Sigmoid colon (tissue), 7 donors: Measurements from ENCODE around the gene PLAAT4. TPM values are rescaled to one million over a fixed set of nuclear protein-coding genes. Genes with fewer than 3 reads are reported as not detected.
"Not testable (repeated sequence)": the region's sequence is repeated elsewhere in the genome, so short reads cannot be mapped to it uniquely, and the experiment has no call there.

Source experiments
- DNase-seq: peaks from one replicate; pipeline ENCODE4 v3.0.0-alpha.2; 2019
- H3K27ac ChIP-seq, 4 donors: fragments of 200-600 bp; sonication (generic); one replicate each; pipeline ENCODE4 v1.5.1; 2016 to 2019; ENCODE audit warnings: mild to moderate bottlenecking in 1 of 4
- H3K27me3 ChIP-seq, 3 donors: fragments of 200-600 bp; sonication (generic); one replicate each; pipeline ENCODE4 v1.5.1; 2019; ENCODE audit warnings: mild to moderate bottlenecking in 1 of 3
- H3K36me3 ChIP-seq, 4 donors: fragments of 200-600 bp; sonication (generic); one replicate each; pipeline ENCODE4 v1.5.1; 2016 to 2019
- H3K4me1 ChIP-seq, 4 donors: fragments of 200-600 bp; sonication (generic); one replicate each; pipeline ENCODE4 v1.5.1; 2017 to 2019
- H3K4me3 ChIP-seq, 4 donors: fragments of 200-600 bp; sonication (generic); one replicate each; pipeline ENCODE4 v1.5.1; 2017 to 2019; ENCODE audit warnings: mild to moderate bottlenecking in 2 of 4, moderate library complexity in 1 of 4
- H3K9me3 ChIP-seq, 4 donors: fragments of 200-600 bp in 3 of 4; sonication (generic) in 3 of 4; one replicate each; pipeline versions ENCODE4 v1.5.1 to v1.6.1; 2013 to 2019
- EP300 ChIP-seq, 4 donors: sonication (generic); formaldehyde crosslinking; IDR thresholded peaks; one replicate each; pipeline ENCODE4 v1.6.1; 2017; ENCODE audit warnings: antibody characterized with exemption in 4 of 4
- POLR2A ChIP-seq, 2 donors: fragments of 450-650 bp; IDR thresholded peaks; one replicate each; pipeline ENCODE4 v1.6.1; 2016; ENCODE audit warnings: antibody characterized with exemption in 2 of 2, mild to moderate bottlenecking in 2 of 2, moderate library complexity in 2 of 2
- POLR2AphosphoS5 ChIP-seq, 4 donors: sonication (generic); formaldehyde crosslinking; IDR thresholded peaks; one replicate each; pipeline ENCODE4 v1.6.1; 2017; ENCODE audit warnings: antibody characterized with exemption in 4 of 4
- WGBS, 2 donors: extraction: QIAGEN DNeasy Blood & Tissue Kit; methylation state at CpG; one replicate each; pipeline ENCODE4 v1.1.7; 2013; 5-methylcytosine and 5-hydroxymethylcytosine counted together
- intact Hi-C: fragments of 100-400 bp; cut with DNase I; formaldehyde crosslinking; loops from one replicate; pipeline ENCODE4 v1.15.1; 2023
- polyA plus RNA-seq, 3 donors: library from polyadenylated mRNA; stranded (reverse); fragments of 200-250 nt; gene quantifications; one replicate each; pipeline ENCODE4 v1.2.3, GENCODE V29; 2013
- total RNA-seq, 4 donors: library from RNA; depleted of rRNA; stranded (reverse); fragments of >200 nt; gene quantifications; one replicate each; pipeline ENCODE4 v1.1.0, GENCODE V29; 2016
- TF ChIP-seq, protein P1 (sequence below), 4 experiments: fragments of 450-650 bp in 3 of 4; fragments of 200-600 bp in 1 of 4; IDR thresholded peaks; one replicate each; pipeline ENCODE4 v1.5.1; 2016 to 2019; ENCODE audit warnings: antibody characterized with exemption in 4 of 4, mild to moderate bottlenecking in 3 of 4, moderate library complexity in 2 of 4
- donor health status: healthy with polysubstance abuse.
- donor health status: Bipolar disorder and iron deficiency.
- donor health status: healthy.

PLAAT4 gene
- total and polyA plus RNA-seq, 7 donors: 36.7 to 262 (median 49.9) TPM

GRCh38 chr11:63521896-63522295 is 14.7 kb upstream of the PLAAT4 start:
- TF ChIP-seq, protein P1, sequence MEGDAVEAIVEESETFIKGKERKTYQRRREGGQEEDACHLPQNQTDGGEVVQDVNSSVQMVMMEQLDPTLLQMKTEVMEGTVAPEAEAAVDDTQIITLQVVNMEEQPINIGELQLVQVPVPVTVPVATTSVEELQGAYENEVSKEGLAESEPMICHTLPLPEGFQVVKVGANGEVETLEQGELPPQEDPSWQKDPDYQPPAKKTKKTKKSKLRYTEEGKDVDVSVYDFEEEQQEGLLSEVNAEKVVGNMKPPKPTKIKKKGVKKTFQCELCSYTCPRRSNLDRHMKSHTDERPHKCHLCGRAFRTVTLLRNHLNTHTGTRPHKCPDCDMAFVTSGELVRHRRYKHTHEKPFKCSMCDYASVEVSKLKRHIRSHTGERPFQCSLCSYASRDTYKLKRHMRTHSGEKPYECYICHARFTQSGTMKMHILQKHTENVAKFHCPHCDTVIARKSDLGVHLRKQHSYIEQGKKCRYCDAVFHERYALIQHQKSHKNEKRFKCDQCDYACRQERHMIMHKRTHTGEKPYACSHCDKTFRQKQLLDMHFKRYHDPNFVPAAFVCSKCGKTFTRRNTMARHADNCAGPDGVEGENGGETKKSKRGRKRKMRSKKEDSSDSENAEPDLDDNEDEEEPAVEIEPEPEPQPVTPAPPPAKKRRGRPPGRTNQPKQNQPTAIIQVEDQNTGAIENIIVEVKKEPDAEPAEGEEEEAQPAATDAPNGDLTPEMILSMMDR (IDR thresholded peaks at IDR 0.05): no peak
- TF ChIP-seq POLR2A (IDR thresholded peaks at IDR 0.05) (no peak), EP300 (IDR thresholded peaks at IDR 0.05) (no peak), POLR2AphosphoS5 (IDR thresholded peaks at IDR 0.05) (no peak)
- DNase-seq: no peak
- no peaks in the 10 kb centered on the region for H3K27me3 ChIP-seq
- no peaks in the 10 kb centered on the region for H3K9me3 ChIP-seq
- H3K4me3 ChIP-seq: no peak overlapping the region
- 87 to 95% methylated on average over 2 of the region's 2 CpGs for WGBS, 2 donors
- H3K4me1 ChIP-seq: no peaks in the 10 kb centered on the region
- H3K36me3 ChIP-seq: no peaks in the 10 kb centered on the region
- H3K27ac ChIP-seq: no peak overlapping the region
- intact Hi-C loops: no loop called here

- no peak overlapping the region for H3K4me3 ChIP-seq
- no peaks in the 10 kb centered on the region for H3K27me3 ChIP-seq
- intact Hi-C loops: no loop called here
- no peaks in the 10 kb centered on the region for H3K36me3 ChIP-seq
- no peaks in the 10 kb centered on the region for H3K9me3 ChIP-seq
- H3K4me1 ChIP-seq: no peaks in the 10 kb centered on the region
- TF ChIP-seq POLR2AphosphoS5 (IDR thresholded peaks at IDR 0.05) (no peak), EP300 (IDR thresholded peaks at IDR 0.05) (no peak), POLR2A (IDR thresholded peaks at IDR 0.05) (no peak)
- TF ChIP-seq, protein P1 (IDR thresholded peaks at IDR 0.05): no peak
- no peak for DNase-seq
- 48 to 76% methylated on average over 7 of the region's 7 CpGs for WGBS, 2 donors
- H3K27ac ChIP-seq: no peak overlapping the region
Observed at GRCh38 chr11:63523151-63523550, 13.5 kb upstream of the PLAAT4 start.

- H3K4me3 ChIP-seq: no peak overlapping the region
- H3K36me3 ChIP-seq: no peaks in the 10 kb centered on the region
- intact Hi-C loops: no loop called here
- H3K27ac ChIP-seq: no peak overlapping the region
- 68 to 81% methylated on average over 2 of the region's 2 CpGs for WGBS, 2 donors
- TF ChIP-seq EP300 (IDR thresholded peaks at IDR 0.05) (no peak), POLR2A (IDR thresholded peaks at IDR 0.05) (no peak), POLR2AphosphoS5 (IDR thresholded peaks at IDR 0.05) (no peak)
- TF ChIP-seq, protein P1 (IDR thresholded peaks at IDR 0.05): no peak
- H3K4me1 ChIP-seq: no peaks in the 10 kb centered on the region
- no peaks in the 10 kb centered on the region for H3K9me3 ChIP-seq
- H3K27me3 ChIP-seq: no peaks in the 10 kb centered on the region
- DNase-seq: no peak
Observed at GRCh38 chr11:63527667-63528066, 8.9 kb upstream of the PLAAT4 start.

GRCh38 chr11:63528156-63528555 is 8.5 kb upstream of the PLAAT4 start:
- DNase-seq, intact Hi-C loops, H3K27ac ChIP-seq, H3K36me3 ChIP-seq, H3K4me3 ChIP-seq, H3K27me3 ChIP-seq, H3K9me3 ChIP-seq, H3K4me1 ChIP-seq: not testable (repeated sequence)
- WGBS, 2 donors: 43 to 52% methylated on average over 8 of the region's 11 CpGs

DNA sequence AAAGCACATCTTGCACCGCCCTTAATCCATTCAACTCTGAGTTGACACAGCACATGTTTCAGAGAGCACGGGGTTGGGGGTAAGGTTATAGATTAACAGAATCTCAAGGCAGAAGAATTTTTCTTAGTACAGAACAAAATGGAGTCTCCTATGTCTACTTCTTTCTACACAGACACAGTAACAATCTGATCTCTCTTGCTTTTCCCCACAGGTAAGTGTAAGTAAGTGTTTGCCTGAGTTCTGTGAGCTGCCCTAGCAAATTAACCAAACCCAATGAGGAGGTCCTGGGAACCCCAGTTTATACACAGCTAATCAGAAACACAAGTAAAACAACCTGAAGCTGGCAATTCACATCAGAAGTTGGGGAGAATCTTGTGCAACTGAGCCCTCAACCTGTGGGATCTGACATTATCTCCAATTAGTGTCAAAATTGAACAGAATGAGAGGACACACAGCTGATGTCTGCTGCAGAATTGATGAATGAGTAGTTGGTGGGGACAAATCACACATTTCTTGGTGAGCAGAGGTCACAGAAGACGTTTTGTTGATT is 7.8 kb upstream of the PLAAT4 start:
- WGBS, 2 donors: 25 to 70% methylated on average over 1 of the region's 3 CpGs
- H3K9me3 ChIP-seq, intact Hi-C loops: not testable (repeated sequence)

DNA sequence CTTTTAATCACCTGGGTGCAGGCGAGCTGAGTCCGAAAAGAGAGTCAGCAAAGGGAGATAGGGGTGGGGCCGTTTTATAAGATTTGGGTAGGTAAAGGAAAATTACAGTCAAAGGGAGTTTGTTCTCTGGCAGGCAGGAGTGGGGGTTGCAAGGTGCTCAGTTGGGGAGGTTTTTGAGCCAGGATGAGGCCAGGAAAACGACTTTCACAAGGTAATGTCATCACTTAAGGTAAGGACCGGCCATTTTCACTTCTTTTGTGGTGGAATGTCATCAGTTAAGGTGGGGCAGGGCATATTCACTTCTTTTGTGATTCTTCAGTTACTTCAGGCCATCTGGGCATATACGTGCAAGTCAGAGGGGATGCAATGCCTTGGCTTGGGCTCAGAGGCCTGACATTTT is 7.2 kb upstream of the PLAAT4 start:
- H3K27ac ChIP-seq, DNase-seq, H3K9me3 ChIP-seq, H3K4me1 ChIP-seq, H3K4me3 ChIP-seq, H3K36me3 ChIP-seq, intact Hi-C loops, H3K27me3 ChIP-seq: not testable (repeated sequence)
- 41 to 74% methylated on average over 6 of the region's 6 CpGs for WGBS, 2 donors

More for the DNA sequence above, 7.8 kb upstream of the PLAAT4 start:
- H3K36me3 ChIP-seq, H3K4me1 ChIP-seq, DNase-seq, H3K27ac ChIP-seq, H3K27me3 ChIP-seq, H3K4me3 ChIP-seq: not testable (repeated sequence)
